ENCODE results near the gene CLIP2. TPM values are rescaled to one million over a fixed set of nuclear protein-coding genes. Genes with fewer than 3 reads are reported as not detected.

Gene CLIP2
- polyA plus RNA-seq, 1 donor from 2014 or later = 25.7 TPM

GRCh38 chr7:74424291-74424880 lies 135.2 kb downstream of the CLIP2 start:
- no peak for TF ChIP-seq RAD21 (conservative IDR thresholded peaks at IDR 0.05)
- TF ChIP-seq MXI1 (conservative IDR thresholded peaks at IDR 0.05; ENCODE audit: poor library complexity, severe bottlenecking) = no peak
- TF ChIP-seq EZH2 (IDR thresholded peaks at IDR 0.05; ENCODE audit: borderline replicate concordance, insufficient read depth, low read length, poor library complexity, severe bottlenecking) = no peak
- TF ChIP-seq EP300 (conservative IDR thresholded peaks at IDR 0.05; ENCODE audit: poor library complexity, severe bottlenecking) = no peak
- no peak for TF ChIP-seq POLR2AphosphoS5 (IDR thresholded peaks at IDR 0.05)
- no peak for TF ChIP-seq CTCF (IDR thresholded peaks at IDR 0.05; ENCODE audit: poor library complexity, severe bottlenecking)
- TF ChIP-seq REST (IDR thresholded peaks at IDR 0.05; ENCODE audit: borderline replicate concordance) = no peak
- no peak for TF ChIP-seq SMC3 (conservative IDR thresholded peaks at IDR 0.05; ENCODE audit: poor library complexity)
- no peak for TF ChIP-seq TAF1 (IDR thresholded peaks at IDR 0.05; ENCODE audit: low read depth)
- no peak overlapping the region for H3K27ac ChIP-seq (ENCODE audit: low read length)

GRCh38 chr7:74428023-74428422 lies 138.8 kb downstream of the CLIP2 start:
- Histone ChIP-seq H3K27ac (ENCODE audit: low read length) (no peak overlapping the region), H3K36me3 (ENCODE audit: insufficient read depth, low read length) (no peaks in the 10 kb centered on the region), H4K20me1 (ENCODE audit: insufficient read depth) (no peaks in the 10 kb centered on the region), H3K9ac (ENCODE audit: low read length) (no peak overlapping the region), H2AFZ (ENCODE audit: low read depth, low read length) (no peak overlapping the region), H3K79me2 (replicated peaks; ENCODE audit: insufficient read depth, low read length) (no peaks in the 10 kb centered on the region), H3K27me3 (ENCODE audit: insufficient read depth, low read depth, low read length) (no peaks in the 10 kb centered on the region), H3K9me2 (ENCODE audit: insufficient read depth, low read length) (no peaks in the 10 kb centered on the region), H3F3A (ENCODE audit: insufficient read depth, low read length, poor library complexity, severe bottlenecking) (no peaks in the 10 kb centered on the region), H3K4me2 (ENCODE audit: low read length) (no peak overlapping the region), H3K4me3 (ENCODE audit: low read length) (no peak overlapping the region), H3K9me3 (ENCODE audit: low read length) (no peaks in the 10 kb centered on the region)
- no peak for TF ChIP-seq REST (IDR thresholded peaks at IDR 0.05; ENCODE audit: borderline replicate concordance)
- no peak for TF ChIP-seq CTCF (IDR thresholded peaks at IDR 0.05; ENCODE audit: poor library complexity, severe bottlenecking)

More at GRCh38 chr7:74424291-74424880, 135.2 kb downstream of the CLIP2 start:
- no peak overlapping the region for H3K4me3 ChIP-seq (ENCODE audit: low read length)
- H3K9me3 ChIP-seq (ENCODE audit: low read length) = no peaks in the 10 kb centered on the region
- no peaks in the 10 kb centered on the region for H3K27me3 ChIP-seq (ENCODE audit: insufficient read depth, low read depth, low read length)
- no peaks in the 10 kb centered on the region for H4K20me1 ChIP-seq (ENCODE audit: insufficient read depth)
- H3F3A ChIP-seq (ENCODE audit: insufficient read depth, low read length, poor library complexity, severe bottlenecking) = no peaks in the 10 kb centered on the region
- no peaks in the 10 kb centered on the region for H3K36me3 ChIP-seq (ENCODE audit: insufficient read depth, low read length)
- H3K79me2 ChIP-seq (replicated peaks; ENCODE audit: insufficient read depth, low read length) = no peaks in the 10 kb centered on the region
- H3K9me2 ChIP-seq (ENCODE audit: insufficient read depth, low read length) = no peaks in the 10 kb centered on the region
- H3K9ac ChIP-seq (ENCODE audit: low read length) = no peak overlapping the region
- no peak overlapping the region for H2AFZ ChIP-seq (ENCODE audit: low read depth, low read length)
- H3K4me2 ChIP-seq (ENCODE audit: low read length) = no peak overlapping the region

Data from neural cell (in vitro differentiated cells).